ENCODE results near the gene CMTR1. TPM values are rescaled to one million over a fixed set of nuclear protein-coding genes. Genes with fewer than 3 reads are reported as not detected.

CMTR1 gene
- total RNA-seq, 1 experiment from 2014 or later = 28.7 TPM

GRCh38 chr6:37454420-37455140 is 21.6 kb downstream of the CMTR1 start:
- H3K4me3 ChIP-seq (replicated peaks in 1 of 2; ENCODE audit: low read depth in 1 of 2, low read length in 2 of 2) = no peak overlapping the region
- H3K36me3 ChIP-seq (ENCODE audit: control insufficient read depth in 1 of 2, insufficient read depth in 2 of 2, low read length in 2 of 2) = peaks cover 9 to 12% of the 10 kb centered on the region in 2 experiments
- H3K27ac ChIP-seq (ENCODE audit: low read depth, low read length) = no peak overlapping the region
- H3K4me2 ChIP-seq (ENCODE audit: low read length) = no peak overlapping the region
- H3K9me3 ChIP-seq (ENCODE audit: control insufficient read depth in 1 of 2, insufficient read depth in 1 of 2, low read depth in 1 of 2, low read length in 2 of 2) = no peaks in the 10 kb centered on the region
- DNase-seq (ENCODE audit: low read depth, low spot score) (no peak), ATAC-seq (no peak)
- no peaks in the 10 kb centered on the region for H3K27me3 ChIP-seq (ENCODE audit: insufficient read depth, low read length)
- H3K9me2 ChIP-seq (ENCODE audit: insufficient read depth) = no peaks in the 10 kb centered on the region
- no peaks in the 10 kb centered on the region for H4K20me1 ChIP-seq (ENCODE audit: insufficient read depth)
- TF ChIP-seq JUND (IDR thresholded peaks at IDR 0.05) (no peak), CEBPB (IDR thresholded peaks at IDR 0.05; ENCODE audit: low read depth) (no peak), CTCF (IDR thresholded peaks at IDR 0.05 in 2 of 3, conservative IDR thresholded peaks at IDR 0.05 in 1 of 3; ENCODE audit: borderline replicate concordance in 1 of 3, insufficient read depth in 1 of 3, low read depth in 2 of 3, low read length in 2 of 3) (no peak), FOSL1 (IDR thresholded peaks at IDR 0.05; ENCODE audit: low read depth) (no peak), ZBTB33 (IDR thresholded peaks at IDR 0.05; ENCODE audit: extremely low read depth, insufficient replicate concordance, low read length) (no peak), SP1 (IDR thresholded peaks at IDR 0.05; ENCODE audit: low read depth) (no peak), MAX (IDR thresholded peaks at IDR 0.05) (no peak), POLR2AphosphoS5 (IDR thresholded peaks at IDR 0.05; ENCODE audit: low read depth, low read length) (no peak), EGR1 (IDR thresholded peaks at IDR 0.05; ENCODE audit: low read depth) (no peak), SRF (IDR thresholded peaks at IDR 0.05; ENCODE audit: low read depth) (no peak), RAD21 (IDR thresholded peaks at IDR 0.05; ENCODE audit: low read depth) (no peak), SIN3A (IDR thresholded peaks at IDR 0.05; ENCODE audit: low read depth) (no peak), ZFX (IDR thresholded peaks at IDR 0.05) (no peak), CBX3 (IDR thresholded peaks at IDR 0.05; ENCODE audit: low read depth) (no peak), TCF7L2 (IDR thresholded peaks at IDR 0.05; ENCODE audit: borderline replicate concordance, extremely low read depth, insufficient read depth, insufficient read length) (no peak), ELF1 (IDR thresholded peaks at IDR 0.05; ENCODE audit: borderline replicate concordance, low read depth) (no peak)
- H3K79me2 ChIP-seq (ENCODE audit: insufficient read depth, low read length) = no peaks in the 10 kb centered on the region
- intact Hi-C loops (cut with micrococcal nuclease) = no loop called here
- CTCF ChIA-PET = no interaction called here
- POLR2A ChIA-PET = no interaction called here
- no peak overlapping the region for H2AFZ ChIP-seq (ENCODE audit: low read depth, low read length, poor library complexity, severe bottlenecking)
- BruUV-seq (replicated peaks) = no TSS peak
- no peaks in the 10 kb centered on the region for H3K4me1 ChIP-seq (ENCODE audit: control insufficient read depth in 1 of 2, insufficient read depth in 2 of 2, low read length in 2 of 2)
- RAD21 ChIA-PET (ENCODE audit: low non-redundant PET in 1 of 2, low total read pairs in 2 of 2, uncharacterized antibody in 2 of 2, unreplicated experiment in 2 of 2) = no interaction called here
- no peak overlapping the region for H3K9ac ChIP-seq (ENCODE audit: low read length)

All from HCT116 (cell line).